ENCODE measurements around the gene TAF10.

GRCh38 chr11:6610591-6610990 lies 1.4 kb downstream of the TAF10 start:
- TF ChIP-seq POLR2A (IDR thresholded peaks at IDR 0.05) = no peak
- no peak for TF ChIP-seq CTCF (IDR thresholded peaks at IDR 0.05)
